ENCODE measurements around the gene HUNK. TPM values are rescaled to one million over a fixed set of nuclear protein-coding genes. Genes with fewer than 3 reads are reported as not detected.

The HUNK gene
- total and polyA plus RNA-seq, 12 donors: 0.13 to 1.4 (median 0.54) TPM

GRCh38 chr21:31937303-31937702 lies 64.5 kb downstream of the HUNK start:
- no peak for TF ChIP-seq CTCF (IDR thresholded peaks at IDR 0.05)
- TF ChIP-seq POLR2A (IDR thresholded peaks at IDR 0.05): no peak
- H3K9me3 ChIP-seq (replicated peaks in 1 of 3): no peaks in the 10 kb centered on the region
- H3K27ac ChIP-seq: no peak overlapping the region
- no peaks in the 10 kb centered on the region for H3K36me3 ChIP-seq (replicated peaks in 1 of 2)
- no peak overlapping the region for H3K4me3 ChIP-seq
- intact Hi-C loops (cut with DNase I): no loop called here
- no peak for DNase-seq
- H3K4me1 ChIP-seq (replicated peaks in 1 of 2): no peaks in the 10 kb centered on the region
- H3K27me3 ChIP-seq: peaks cover 4% of the 10 kb centered on the region
- WGBS, 4 donors: 80 to 89% (median 84%) methylated on average over 2 of the region's 2 CpGs

GRCh38 chr21:31938330-31939301 lies 65.8 kb downstream of the HUNK start:
- no peak overlapping the region for H3K4me3 ChIP-seq
- peak in 2 of 7 donors; percentile 32 to 60 for DNase-seq
- TF ChIP-seq POLR2A (IDR thresholded peaks at IDR 0.05) (no peak), CTCF (IDR thresholded peaks at IDR 0.05) (no peak)
- WGBS, 4 donors: 58 to 69% (median 60%) methylated on average over 15 of the region's 15 CpGs
- intact Hi-C loops (cut with DNase I): no loop called here
- H3K27me3 ChIP-seq: peaks cover 4% of the 10 kb centered on the region
- H3K27ac ChIP-seq: no peak overlapping the region
- no peaks in the 10 kb centered on the region for H3K9me3 ChIP-seq (replicated peaks in 1 of 3)
- no peaks in the 10 kb centered on the region for H3K36me3 ChIP-seq (replicated peaks in 1 of 2)
- H3K4me1 ChIP-seq (replicated peaks in 1 of 2): no peaks in the 10 kb centered on the region

GRCh38 chr21:31941694-31942093 lies 68.9 kb downstream of the HUNK start:
- intact Hi-C loops (cut with DNase I): no loop called here
- no peaks in the 10 kb centered on the region for H3K36me3 ChIP-seq (replicated peaks in 1 of 2)
- H3K4me1 ChIP-seq (replicated peaks in 1 of 2): no peaks in the 10 kb centered on the region
- no peaks in the 10 kb centered on the region for H3K9me3 ChIP-seq (replicated peaks in 1 of 3)
- TF ChIP-seq CTCF (IDR thresholded peaks at IDR 0.05) (no peak), POLR2A (IDR thresholded peaks at IDR 0.05) (no peak)
- H3K27me3 ChIP-seq: peaks cover 4% of the 10 kb centered on the region
- DNase-seq: no peak
- no peak overlapping the region for H3K4me3 ChIP-seq
- no peak overlapping the region for H3K27ac ChIP-seq
- WGBS, 4 donors: 81 to 94% (median 89%) methylated on average over 6 of the region's 6 CpGs

- Histone ChIP-seq H3K4me1 (replicated peaks in 1 of 2) (no peaks in the 10 kb centered on the region), H3K4me3 (no peak overlapping the region), H3K27ac (no peak overlapping the region), H3K9me3 (replicated peaks in 1 of 3) (no peaks in the 10 kb centered on the region), H3K36me3 (replicated peaks in 1 of 2) (no peaks in the 10 kb centered on the region), H3K27me3 (peaks cover 4% of the 10 kb centered on the region)
- no peak for DNase-seq
- intact Hi-C loops (cut with DNase I): no loop called here
- 59 to 81% (median 65%) methylated on average over 1 of the region's 1 CpG for WGBS, 4 donors
- TF ChIP-seq CTCF (IDR thresholded peaks at IDR 0.05): no peak
- no peak for TF ChIP-seq POLR2A (IDR thresholded peaks at IDR 0.05)
These were observed 70.7 kb downstream of the HUNK start for GRCh38 chr21:31943561-31943960.

All from adrenal gland (tissue), 12 donors.